ENCODE data around the gene PAM16.

DNA sequence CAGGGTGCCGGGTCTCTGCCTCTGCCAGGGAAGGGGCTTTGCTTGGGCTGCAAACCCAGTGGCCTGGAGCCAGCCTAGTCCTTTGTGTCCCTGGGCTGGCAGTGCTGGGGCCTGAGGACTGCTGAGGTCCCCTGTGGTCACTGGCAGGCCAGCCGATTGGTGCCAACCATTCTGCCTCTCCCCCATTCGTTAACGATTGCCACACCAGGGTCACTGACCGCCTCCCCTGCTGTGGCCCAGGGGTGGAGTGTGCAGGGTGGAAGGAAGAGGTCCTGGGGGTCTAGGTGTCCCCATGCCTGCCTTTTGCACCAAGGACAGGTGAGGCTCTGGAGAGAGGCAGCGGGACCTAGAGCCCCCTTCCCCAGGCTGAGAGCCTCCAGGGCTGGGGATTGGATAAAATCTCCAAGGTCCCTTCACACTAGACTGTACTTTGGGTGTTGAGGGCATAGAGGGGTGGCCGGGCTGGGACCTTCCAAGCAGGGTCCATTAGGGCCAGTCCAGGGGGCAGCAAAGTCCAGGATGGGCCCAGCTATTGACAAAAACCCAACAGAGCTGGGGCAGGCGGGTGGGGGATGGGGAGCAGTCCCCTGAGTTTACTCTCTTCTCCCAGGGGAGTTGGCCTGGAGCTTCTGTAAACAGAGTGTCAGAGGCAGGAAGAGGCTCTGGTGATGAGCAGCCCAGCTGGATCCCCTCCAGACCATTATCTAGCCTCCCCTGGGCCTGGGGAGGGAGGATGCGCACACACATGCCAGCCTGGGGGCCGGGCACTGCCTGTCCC is 21.6 kb upstream of the PAM16 start:
- TF ChIP-seq CTCF (IDR thresholded peaks at IDR 0.05) = no peak
- no peak for TF ChIP-seq POLR2AphosphoS5 (IDR thresholded peaks at IDR 0.05; ENCODE audit: low read depth, low read length)
- no peak for TF ChIP-seq TCF7L2 (IDR thresholded peaks at IDR 0.05; ENCODE audit: low read depth, low read length)
- TF ChIP-seq, protein P1, sequence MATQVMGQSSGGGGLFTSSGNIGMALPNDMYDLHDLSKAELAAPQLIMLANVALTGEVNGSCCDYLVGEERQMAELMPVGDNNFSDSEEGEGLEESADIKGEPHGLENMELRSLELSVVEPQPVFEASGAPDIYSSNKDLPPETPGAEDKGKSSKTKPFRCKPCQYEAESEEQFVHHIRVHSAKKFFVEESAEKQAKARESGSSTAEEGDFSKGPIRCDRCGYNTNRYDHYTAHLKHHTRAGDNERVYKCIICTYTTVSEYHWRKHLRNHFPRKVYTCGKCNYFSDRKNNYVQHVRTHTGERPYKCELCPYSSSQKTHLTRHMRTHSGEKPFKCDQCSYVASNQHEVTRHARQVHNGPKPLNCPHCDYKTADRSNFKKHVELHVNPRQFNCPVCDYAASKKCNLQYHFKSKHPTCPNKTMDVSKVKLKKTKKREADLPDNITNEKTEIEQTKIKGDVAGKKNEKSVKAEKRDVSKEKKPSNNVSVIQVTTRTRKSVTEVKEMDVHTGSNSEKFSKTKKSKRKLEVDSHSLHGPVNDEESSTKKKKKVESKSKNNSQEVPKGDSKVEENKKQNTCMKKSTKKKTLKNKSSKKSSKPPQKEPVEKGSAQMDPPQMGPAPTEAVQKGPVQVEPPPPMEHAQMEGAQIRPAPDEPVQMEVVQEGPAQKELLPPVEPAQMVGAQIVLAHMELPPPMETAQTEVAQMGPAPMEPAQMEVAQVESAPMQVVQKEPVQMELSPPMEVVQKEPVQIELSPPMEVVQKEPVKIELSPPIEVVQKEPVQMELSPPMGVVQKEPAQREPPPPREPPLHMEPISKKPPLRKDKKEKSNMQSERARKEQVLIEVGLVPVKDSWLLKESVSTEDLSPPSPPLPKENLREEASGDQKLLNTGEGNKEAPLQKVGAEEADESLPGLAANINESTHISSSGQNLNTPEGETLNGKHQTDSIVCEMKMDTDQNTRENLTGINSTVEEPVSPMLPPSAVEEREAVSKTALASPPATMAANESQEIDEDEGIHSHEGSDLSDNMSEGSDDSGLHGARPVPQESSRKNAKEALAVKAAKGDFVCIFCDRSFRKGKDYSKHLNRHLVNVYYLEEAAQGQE (IDR thresholded peaks at IDR 0.05; ENCODE audit: insufficient read depth in 1 of 2, low read depth in 2 of 2, low read length in 1 of 2) = no peak

Data from Panc1 (cell line).